NCI-H146 treated with DMSO at 0.1 percent for 48 hours (cell line): ENCODE measurements around the gene ITGB1BP1.

Experiments used
- DNase-seq: peaks from one replicate; lab custom pipeline; 2025; ENCODE audit not compliant: unreplicated experiment; lab: John Stamatoyannopoulos, UW

ITGB1BP1 gene

DNA sequence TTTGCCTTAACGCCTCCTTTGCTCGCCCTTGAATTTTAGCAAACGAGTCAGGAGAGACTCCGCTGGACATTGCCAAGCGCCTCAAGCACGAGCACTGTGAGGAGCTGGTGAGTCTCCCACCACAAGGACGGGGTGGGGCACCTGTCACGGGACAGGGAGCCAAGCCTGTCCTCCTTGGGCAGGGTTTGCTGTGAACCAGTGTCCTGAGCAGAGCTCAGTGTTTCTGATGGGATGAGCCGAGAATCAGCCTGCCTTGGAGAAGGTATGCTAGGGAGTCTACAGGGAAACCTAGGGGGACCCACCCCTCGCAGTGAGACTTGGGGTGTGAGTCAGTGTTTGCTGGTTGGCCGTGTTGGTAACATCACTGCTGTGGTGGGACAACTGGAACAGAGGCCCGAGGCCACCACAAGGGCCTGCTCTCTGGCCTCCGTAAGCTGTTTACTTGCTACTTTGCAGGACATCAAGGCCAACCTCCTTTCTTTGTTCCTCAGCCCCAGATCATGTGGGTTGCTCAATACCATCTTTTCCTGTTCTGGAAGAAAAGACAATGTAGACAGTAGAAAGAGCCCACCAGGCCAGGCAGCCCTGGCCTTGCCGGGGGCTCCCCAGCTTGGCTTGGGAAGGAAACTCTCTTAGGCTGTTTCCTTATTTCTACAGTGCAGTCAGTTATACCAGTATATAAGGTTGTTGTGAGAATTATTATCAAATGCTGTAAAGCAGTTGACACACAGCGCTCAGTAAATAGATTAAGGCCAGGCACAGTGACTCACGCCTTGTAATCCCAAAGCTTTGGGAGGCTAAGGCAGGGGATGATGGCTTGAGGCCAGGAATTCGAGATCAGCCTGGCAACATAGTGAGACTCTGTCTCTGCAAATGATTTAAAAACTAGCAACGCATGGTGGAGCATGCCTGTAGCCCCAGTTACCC is 42.4 kb downstream of the ITGB1BP1 start:
- no peak for DNase-seq

DNA sequence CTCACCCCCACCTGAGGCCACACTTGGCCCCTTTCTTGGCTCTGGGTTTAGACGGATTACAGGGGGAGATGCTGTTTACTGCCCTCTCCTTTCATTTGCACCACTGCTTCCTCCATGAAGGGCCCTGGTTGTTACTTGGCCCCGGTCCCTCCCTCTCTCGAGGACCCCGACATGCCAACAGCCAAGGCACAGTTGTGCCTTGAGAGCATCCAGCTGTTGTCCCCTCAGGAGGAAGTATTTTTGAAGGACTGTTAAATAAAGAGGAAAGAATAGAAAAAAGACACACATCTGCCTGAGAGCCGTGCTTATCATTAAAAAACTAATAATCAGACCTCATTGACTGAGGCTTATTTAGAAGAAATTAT is 44.0 kb downstream of the ITGB1BP1 start:
- DNase-seq = no peak

DNA sequence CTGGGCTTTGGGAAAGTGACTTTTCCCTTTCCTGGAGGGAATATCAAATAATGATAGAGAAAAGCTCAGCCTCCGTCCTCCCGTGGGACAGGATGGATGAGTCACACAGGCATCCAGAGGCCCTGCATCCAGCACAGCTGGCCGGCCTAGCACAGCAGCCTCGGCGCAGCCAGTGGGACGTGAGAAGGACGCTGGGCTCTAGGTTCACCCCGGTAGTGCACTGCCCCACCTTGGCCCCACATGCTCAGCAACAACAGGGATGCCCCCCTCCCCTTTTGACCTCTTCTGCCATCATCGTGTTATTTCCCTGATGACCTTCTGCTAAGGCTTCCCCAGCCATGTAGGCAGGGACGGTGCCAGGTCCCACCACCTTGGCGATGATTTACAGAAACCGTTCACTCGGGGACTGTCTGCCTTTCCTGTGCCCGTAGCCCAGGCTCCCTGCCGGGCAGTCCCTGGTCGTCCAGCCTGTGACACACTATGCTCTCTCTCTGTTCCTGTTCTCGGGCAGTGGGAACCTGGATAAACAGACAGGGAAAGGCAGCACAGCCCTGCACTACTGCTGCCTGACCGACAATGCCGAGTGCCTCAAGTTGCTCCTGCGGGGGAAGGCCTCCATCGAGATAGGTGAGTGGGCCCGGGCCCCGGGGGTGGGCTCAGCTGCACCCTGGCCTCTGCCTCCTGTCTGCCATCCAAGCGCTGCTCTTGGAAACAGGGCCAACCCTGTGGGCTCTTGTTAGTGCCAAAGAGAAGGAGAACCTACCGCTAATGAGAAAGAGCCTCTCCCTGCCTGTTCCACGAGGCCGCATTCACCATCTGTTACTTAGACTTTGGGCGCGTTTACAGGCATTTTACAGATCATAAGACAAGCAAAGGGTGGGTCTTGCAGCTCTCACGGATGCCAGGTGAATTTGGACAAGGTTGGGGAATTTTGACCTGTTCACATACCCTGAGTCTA is 44.6 kb downstream of the ITGB1BP1 start:
- no peak for DNase-seq

DNA sequence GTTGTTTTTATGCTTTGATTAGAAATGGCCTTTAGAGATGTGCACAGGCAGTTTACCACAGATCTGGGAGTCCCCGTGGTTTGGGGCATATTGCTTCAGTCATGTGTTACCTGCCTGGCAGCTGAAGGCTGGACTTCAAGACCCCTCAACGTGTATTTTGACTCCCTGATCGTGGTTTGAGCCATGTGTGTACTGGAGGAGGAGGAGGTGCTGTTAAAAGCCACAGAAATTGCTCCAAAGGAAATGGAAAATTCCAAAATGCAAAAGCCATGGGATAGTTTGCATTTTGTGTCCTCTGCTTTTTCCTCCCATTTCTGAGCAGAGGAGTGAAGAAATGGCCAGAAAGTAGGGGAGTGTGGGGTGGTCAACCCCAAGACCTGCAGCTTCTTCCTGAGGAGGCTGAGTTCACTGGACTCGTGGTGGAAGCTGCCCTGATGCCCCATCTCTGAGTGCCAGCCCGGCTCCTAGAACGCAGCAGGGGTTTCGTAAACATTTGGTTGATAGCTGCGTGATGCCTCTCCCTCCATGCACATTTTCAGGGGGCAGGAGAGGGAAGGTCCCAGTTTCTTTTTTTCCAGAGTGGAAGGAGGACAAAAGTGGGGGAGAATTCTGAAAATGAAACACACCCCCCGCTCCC is 45.7 kb downstream of the ITGB1BP1 start:
- no peak for DNase-seq

DNA sequence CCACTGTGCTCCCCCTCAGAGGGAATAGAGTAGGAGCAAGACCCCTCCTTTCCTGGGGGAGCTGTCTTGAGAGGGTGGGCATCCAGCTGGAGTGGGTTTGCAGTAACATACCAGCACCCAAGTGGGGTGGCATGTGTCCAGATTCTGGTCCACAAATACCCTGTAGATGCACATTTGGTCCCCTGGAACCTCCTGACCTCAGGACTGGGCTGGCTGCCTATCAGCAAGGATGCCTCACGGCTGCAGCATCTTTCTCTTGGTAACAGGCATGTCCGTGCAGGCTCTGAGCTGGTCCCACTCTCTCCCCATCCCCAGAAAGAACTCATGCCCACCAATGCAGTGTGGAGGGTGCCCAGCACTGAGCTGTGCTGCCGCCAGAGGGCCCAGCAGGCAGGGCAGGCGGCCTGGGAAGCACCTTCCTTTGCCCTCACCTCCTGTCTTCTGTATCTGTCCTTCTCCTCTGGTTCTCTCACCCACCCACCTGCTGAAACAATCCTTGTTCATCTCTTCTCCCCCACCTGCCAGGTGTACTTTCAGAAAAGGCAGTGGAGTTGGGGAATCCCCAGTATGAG is 47.4 kb downstream of the ITGB1BP1 start:
- no peak for DNase-seq

DNA sequence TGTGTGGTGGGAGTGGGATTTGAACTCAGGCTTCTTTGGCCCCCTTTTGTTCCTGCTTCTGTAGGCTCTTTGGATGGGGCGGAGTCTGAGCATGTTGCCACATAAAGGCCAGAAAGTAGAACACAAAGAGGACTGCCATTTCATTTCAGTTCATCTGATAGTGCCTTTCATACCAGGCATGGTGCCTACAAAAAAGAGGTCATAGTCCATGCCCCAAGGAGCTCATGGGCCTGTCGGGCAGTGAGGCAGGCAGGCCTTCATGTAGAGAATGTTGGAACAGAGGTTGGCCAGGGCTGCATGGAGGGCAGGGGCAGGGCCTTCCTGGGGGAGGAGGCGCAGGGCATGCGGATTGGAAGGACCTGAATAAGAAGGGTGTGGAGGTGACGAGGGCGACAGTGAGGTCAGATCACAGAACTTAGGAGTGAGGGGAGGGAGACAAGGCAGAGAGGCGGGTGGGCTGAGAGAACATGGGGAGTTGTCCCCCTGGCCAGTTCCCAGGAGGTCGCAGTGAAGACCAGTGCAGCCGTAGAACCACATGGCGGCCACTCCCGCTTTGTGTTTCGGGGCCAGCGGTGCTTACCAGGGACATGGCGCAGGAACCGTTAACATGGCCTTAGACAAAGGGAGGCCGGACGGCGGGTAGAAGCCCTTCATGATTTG is 49.1 kb downstream of the ITGB1BP1 start:
- no peak for DNase-seq

DNA sequence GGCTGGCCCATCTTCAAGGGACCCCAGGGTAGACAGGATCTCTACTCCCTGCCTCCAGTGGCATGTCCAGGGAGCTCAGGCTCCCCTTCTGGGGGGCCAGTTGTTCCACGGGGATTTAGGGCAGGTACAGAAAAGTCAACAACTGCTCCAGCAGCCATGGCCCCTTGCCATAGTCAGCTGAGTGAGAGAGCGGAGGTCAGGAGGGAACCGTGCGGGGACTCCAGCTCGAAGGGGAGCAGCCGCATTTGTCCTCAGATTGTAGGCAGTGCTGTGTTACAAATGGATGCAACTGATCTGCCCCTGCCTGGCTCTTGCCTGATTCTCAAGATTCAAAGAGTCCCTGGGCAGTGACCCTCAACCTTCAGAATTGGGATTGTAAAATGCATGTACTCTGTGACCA is 49.9 kb downstream of the ITGB1BP1 start:
- DNase-seq = no peak

DNA sequence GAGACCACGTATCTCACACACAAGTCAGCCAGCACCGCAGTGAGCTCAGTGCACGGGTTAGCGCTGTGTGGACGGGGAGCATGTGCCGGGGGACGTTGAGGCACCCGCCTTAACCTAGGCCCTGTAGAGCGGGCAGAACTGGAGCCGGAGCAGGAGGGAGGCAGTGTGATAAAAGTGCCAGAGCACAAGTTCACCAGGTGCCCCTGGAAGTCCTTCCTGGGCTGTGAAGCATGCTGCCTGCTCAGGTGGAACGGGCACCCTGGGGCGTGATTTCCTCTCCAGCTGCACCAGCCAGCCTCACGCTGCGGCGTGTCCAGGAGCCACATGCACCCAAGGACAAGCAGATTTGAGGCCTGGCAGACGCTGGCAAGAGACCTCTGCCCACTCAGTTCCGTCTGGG is 50.3 kb downstream of the ITGB1BP1 start:
- peak; percentile 71 for DNase-seq

DNA sequence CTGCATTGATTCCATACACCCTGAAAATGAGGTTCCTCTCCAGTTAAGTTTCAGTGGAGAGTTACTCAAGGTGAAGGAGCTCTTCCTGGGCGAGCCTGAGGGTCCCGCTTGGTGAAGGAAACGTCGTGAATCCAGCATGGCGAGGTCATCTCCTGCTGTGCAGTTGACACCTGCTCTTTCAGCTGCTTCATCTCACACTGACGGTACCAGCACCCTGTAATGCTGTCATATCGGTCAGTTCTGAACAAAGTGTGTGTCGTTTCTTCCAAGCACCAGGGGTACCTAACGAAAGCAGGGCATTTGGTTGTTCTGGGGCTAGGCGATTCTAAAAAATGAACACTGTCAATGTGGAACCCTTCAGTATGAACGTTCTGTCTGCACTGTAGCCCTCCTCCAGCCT is 52.6 kb downstream of the ITGB1BP1 start:
- no peak for DNase-seq

DNA sequence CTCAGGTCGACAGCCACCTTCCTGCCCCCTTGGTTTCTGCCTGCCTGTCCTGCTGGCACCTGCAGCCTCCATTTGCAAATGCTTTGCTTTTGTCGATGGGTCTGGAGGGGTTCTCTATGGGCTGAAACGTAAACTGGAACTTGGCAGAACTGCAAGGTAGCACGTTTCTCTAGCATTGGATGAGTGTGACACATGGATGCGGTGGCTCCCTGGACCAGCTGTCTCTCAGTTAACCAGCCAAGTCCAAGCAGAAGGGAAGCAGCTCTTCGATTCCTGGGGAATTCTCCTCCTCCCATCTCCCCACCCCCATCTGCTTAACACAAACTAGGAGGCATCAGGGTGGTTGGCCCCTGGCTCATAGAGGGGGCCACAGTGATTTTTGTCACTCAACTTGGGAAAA is 57.3 kb downstream of the ITGB1BP1 start:
- DNase-seq = no peak

DNA sequence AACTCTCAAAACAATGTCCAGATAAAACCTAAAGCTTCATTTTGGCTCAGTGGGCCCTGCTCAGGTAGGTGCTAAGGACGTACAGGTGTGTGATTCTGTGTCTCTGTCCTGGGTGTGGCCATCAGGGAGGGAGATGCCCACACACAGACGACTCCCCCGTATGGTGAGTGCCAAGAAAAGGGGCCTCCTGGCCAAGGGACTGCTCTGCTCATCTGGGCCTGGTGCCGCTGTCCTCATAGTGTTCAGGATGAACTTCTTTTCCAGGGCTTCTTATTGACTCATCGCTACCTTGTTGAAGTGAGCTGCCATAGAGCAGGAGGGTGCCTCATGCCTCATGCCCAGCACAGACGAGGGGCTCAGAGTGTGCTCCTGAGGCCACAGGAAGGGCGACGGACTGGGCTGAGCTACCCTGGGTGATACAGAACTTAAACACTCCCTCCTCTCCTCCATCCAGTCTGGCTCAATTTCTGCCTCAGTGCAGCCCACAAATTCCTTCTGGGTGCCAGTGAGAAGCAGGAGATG is 57.8 kb downstream of the ITGB1BP1 start:
- DNase-seq = no peak

DNA sequence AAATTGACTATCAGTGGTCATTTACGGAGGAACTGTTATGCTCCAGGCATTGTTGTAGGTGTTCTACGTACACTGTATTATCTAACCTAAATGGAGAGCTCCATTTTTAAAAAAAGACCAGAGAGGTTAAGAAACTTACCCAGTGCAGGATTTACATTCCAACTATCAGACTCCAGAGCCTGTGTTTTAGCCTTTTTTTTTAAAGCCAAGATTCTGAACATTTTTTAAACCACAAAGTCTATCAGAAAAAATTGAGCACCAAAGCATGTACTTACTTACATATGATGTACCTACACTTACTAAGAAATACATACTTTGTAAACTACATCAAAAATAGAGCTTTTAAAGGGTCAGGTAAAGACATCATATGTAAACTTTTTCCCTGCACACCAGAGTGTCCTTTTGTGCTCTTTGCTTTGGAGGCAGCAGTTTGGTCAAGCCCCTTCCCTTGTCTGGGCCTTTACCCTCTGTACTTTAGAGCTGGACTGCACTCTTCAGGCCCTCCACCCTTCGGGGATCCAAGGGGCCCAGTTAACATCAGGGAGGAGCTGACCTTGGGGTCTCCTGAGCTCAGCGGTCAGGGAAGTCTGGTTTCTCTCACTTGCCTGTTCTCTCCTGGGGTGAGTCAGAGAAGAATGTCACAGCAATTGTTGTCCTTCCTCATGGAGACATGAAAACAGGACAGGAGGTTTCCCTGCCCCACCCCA is 58.4 kb downstream of the ITGB1BP1 start:
- DNase-seq = no peak

DNA sequence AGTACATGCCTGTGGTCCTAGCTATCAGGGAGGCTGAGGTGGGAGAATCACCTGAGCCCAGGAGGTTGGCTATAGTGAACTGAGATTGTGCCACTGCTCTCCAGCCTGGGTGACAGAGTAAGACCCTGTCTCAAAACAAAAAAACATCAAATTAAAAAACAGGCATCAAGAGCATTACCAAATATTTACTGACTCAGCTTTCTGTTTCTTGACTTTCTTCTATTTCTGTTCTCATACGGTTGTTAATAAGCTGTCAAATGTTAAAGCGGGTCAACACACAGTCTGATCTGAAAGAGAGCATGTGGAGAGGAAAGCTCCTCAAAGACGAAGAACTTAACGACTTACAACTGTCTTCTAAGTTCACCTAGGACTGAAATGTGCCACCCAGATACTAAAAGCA is 59.0 kb downstream of the ITGB1BP1 start:
- DNase-seq = no peak

DNA sequence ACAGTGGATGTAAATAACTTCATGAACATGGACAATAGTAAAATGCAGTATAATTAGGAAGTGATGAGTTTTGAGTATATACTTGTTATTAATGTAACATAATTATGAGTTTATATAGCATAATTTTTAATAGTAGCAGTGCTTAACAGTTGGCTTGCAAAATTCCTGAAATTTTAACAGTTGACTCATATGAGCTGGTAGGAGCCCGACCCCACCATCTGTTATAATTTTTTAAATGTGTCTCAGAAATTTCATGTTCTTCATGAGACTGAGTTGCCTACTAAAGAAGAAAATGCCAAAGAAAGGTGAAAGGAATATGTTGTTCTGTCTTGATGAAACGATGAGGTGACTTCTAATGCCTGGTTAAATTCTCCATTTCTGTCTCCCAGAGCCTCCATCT is 62.6 kb downstream of the ITGB1BP1 start:
- DNase-seq = no peak

DNA sequence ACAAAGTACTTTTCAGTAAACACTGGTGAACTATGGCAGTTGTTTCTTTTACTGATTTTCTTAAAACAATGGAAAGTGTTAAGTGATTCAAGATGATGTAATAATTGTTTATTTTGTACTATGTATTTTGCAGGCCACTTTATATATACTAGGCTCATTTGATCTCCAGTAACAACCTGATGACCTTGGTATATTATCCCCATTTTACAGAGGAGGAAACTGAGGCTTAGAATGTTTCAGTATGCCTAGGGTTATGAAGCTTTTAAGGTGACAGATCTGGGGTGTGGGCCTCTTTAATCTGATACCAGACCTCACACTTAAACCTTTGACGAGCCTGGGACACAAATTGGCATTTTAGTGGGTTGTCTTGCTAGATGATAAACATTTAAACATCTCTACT is 63.2 kb downstream of the ITGB1BP1 start:
- DNase-seq = no peak

DNA sequence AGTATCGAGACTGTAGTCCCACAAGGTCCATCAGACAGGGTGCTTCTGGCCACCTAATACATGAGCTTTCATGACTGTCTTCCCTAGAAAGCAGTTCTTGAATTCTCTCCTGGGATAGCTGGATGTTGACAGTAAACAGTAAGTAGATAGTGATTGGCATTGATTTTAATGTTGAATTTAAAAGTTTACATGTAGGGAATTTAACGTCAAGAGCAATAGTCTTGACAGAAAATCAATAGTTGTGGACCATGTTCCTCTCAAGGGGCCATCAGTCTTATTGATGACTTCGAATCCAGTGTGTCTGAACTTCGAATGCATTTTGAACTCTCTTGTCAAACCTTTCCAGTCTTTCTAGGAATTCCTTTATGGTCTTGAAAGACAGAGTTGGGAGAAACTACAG is 63.9 kb downstream of the ITGB1BP1 start:
- no peak for DNase-seq

DNA sequence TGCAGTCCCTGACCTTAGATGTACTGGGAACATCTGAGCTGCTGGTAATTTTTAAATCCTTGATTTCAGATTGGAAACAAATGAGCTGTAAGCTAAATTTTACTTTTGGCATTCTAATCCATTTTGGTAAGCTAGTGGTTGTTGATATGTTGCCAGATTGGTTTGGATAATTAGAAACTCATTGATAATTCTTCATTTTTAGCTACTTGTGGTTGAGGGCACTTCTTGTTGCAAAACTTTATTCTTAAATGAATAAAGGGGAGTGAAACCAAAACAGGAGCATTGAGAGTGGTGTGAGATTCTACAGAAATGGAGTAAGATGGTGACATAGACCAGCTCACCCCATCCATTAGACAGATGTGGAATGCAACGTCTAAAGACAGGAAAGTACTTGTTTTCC is 64.5 kb downstream of the ITGB1BP1 start:
- no peak for DNase-seq

DNA sequence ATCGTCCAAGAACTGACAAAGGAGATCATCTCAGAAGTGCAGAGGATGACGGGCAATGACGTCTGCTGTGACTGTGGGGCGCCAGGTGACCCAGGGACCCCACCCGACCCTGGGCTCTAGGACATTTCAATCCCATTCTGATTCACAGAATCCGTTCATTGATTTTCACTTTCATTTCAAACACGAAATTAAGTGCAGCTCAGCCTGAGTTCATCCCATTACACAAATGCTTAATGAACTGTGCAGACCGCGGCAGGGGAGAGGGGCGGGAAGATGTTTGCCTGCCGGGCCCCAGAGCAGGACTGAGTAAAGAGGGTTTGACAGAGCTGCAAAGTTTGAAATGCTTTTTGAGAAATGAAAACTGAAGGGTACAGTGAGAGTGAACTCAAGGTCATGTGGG is 67.1 kb downstream of the ITGB1BP1 start:
- peak; percentile 43 for DNase-seq

DNA sequence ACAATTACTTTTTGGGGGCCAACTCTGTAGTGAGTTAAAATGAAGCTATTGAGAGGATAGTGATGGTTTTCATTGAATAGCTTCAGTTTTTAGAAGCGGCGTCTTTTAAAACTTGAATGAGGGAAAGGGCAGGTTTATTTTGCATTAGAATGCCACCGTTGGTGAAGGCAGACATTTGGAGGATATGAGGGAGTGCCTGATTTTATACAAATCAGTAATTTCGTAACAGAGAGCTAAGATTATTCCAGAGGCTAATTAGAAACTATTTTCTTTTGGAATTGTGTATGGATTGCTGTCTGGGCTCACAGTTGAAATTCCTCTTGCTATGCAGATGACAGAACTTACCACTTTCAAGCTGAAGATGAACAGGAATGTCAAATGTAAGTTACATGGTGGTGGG is 67.6 kb downstream of the ITGB1BP1 start:
- no peak for DNase-seq

DNA sequence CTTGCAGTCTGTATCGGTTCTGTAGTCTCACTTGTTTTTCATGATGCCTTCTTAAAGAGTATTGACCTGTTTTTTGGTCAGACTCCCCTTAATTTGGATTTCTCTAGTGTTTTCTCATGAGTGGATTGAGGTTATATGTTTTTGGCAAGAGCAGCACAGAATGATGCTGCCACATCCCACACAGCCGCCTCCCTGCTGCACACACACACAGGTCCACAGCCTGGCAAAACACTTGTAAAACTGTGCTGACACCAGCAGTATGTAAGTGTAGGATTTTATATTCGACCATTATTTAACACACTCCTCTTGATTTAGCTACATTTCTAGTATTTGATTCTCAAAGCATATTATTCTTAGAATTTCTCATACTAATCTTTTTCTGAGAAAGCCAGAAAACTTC is 68.1 kb downstream of the ITGB1BP1 start:
- DNase-seq = no peak
